Astrocyte of the spinal cord (primary cell): ENCODE measurements around the gene CA11.

ENCODE experiments used
- DNase-seq: peaks from one replicate; pipeline ENCODE4 v3.0.0; 2011; ENCODE audit warnings: low read depth, low spot score
- H3K4me3 ChIP-seq: 2 replicates; pipeline ENCODE4 v1.5.1; 2011; ENCODE audit warnings: low read depth, mild to moderate bottlenecking, low read length, moderate library complexity
- in situ Hi-C: cut with HindIII; loops from 2 replicates; pipeline ENCODE4 v1.10.0; 2017; ENCODE audit warnings: low sequenced_read_pairs
- TF ChIP-seq, protein P1 (sequence below): IDR thresholded peaks from 2 replicates; pipeline ENCODE4 v1.5.1; 2012; ENCODE audit warnings: low read depth, mild to moderate bottlenecking, low read length, inconsistent platforms

The CA11 gene

DNA sequence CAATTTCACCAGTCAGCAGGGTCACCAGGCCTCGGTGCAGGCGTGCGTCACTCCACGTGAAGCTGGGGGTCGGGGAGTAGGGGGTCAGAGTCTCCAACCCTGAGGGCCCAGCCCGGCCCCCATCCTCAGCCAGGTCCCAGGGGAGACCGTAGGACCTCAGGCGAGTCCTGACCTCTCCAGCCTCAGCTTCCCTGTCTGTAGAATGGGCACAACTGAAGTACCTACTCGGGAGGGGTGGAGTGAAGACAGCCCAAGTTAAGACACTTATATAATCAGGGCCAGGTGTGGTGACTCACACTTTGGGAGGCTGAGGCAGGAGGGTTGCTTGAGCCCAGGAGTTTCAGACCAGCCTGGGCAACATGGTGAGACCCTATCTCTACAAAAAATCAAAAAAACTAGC, 42.1 kb downstream of the CA11 start:
- no peak overlapping the region for H3K4me3 ChIP-seq
- no peak for DNase-seq
- in situ Hi-C loops, result no loop called here
- TF ChIP-seq, protein P1, sequence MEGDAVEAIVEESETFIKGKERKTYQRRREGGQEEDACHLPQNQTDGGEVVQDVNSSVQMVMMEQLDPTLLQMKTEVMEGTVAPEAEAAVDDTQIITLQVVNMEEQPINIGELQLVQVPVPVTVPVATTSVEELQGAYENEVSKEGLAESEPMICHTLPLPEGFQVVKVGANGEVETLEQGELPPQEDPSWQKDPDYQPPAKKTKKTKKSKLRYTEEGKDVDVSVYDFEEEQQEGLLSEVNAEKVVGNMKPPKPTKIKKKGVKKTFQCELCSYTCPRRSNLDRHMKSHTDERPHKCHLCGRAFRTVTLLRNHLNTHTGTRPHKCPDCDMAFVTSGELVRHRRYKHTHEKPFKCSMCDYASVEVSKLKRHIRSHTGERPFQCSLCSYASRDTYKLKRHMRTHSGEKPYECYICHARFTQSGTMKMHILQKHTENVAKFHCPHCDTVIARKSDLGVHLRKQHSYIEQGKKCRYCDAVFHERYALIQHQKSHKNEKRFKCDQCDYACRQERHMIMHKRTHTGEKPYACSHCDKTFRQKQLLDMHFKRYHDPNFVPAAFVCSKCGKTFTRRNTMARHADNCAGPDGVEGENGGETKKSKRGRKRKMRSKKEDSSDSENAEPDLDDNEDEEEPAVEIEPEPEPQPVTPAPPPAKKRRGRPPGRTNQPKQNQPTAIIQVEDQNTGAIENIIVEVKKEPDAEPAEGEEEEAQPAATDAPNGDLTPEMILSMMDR, result no peak

DNA sequence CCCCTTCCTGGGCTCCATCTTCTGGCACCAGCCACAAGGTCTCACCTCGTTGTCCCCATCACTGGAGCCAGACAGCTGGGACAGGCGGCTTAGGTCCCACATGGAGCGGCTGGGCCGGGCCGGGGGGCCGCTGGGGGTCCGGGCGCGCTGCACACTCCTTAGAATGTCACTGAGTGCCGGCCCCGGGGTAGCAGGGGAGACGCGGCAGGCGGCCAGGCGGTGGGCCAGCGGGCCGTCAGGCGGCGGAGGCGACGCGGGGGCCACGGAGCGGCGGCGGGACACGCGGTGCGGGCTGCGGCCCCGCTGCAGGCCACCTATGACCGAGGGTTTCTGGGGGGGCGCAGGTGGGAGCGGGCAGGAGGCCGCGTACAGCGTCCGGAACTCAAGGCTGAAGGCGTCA, 42.5 kb downstream of the CA11 start:
- no peak overlapping the region for H3K4me3 ChIP-seq
- TF ChIP-seq, protein P1, result no peak
- no peak for DNase-seq
- in situ Hi-C loops, result no loop called here

DNA sequence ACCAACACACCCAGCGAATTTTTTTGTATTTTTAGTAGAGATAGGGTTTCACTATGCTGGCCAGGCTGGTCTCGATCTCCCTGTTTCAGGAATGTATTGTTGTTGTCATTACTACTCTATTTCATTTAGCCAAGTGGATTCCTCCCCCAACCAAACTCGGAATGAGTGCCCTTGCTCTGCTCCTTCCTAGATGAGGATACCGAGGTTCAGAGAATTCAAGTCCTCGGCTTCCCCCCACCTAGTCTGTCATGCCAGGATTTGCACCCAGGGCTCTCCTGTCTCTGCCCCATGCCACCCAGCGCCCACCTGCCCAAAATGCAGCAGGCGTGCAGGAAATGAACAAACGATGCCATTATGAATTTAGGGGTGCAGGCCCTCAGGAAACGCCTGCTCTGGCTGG, 43.0 kb downstream of the CA11 start:
- TF ChIP-seq, protein P1, result no peak

DNA sequence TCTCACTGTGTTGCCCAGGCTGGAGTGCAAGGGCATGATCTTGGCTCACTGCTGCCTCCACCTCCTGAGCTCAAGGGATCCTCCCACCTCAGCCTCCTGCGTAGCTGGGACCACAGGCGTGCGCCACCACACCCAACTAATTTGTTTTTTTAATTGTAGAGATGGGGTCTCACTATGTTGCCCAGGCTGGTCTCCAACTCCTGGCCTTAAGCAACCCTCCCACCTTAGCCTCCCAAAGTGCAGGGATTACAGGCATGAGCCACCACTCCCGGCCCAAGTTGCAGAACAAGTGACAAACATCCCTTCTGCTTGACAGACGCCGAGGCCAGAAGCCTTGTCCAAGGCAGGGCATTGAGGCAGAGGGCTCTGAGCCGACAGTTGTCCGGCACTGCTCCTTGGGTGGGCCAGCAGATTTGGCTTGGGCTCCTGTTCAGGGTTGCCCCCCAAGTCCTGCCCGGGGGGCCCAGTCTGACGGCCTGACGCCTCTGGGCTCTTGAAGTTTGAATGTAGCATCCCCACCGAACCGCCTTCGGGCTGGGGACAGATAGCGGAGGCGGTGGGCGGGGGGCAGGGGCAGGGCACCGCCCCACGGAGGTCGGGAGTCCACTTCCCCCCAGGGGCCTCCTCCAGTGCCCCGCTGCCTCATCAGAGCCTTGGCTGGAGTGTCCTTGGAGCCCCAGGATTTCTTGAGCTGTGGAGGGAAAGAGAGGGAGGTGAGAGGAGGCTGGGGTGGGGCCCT, 45.1 kb downstream of the CA11 start:
- TF ChIP-seq, protein P1, result no peak
- no peak overlapping the region for H3K4me3 ChIP-seq
- no peak for DNase-seq
- in situ Hi-C loops, result no loop called here

More for the DNA sequence above, 43.0 kb downstream of the CA11 start:
- in situ Hi-C loops, result no loop called here
- no peak for DNase-seq
- no peak overlapping the region for H3K4me3 ChIP-seq

DNA sequence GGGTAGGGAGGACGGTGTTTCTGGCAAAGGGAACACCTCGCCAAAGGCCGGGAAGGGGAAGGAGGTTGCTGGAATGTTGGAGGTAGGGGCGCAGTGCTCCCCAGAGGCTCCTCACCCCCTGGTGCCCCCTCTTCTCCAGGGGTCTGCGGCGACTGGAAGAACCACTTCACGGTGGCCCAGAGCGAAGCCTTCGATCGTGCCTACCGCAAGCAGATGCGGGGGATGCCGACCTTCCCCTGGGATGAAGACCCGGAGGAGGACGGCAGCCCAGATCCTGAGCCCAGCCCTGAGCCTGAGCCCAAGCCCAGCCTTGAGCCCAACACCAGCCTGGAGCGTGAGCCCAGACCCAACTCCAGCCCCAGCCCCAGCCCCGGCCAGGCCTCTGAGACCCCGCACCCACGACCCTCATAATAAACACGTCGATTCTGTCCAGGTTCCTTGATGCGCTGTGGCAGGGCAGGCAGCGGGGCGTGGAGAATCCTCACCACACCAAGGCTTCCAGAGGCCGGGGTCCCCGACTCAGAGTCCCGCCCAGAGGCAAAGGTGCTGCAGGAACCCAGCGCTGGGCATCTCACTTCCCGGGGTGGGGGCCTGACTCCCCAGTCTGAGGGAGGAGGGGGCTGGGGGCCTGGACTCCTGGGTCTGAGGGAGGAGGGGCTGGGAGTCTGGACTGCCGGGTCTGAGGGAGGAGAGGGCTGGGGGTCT, 46.8 kb downstream of the CA11 start:
- no peak for DNase-seq
- in situ Hi-C loops, result no loop called here
- TF ChIP-seq, protein P1, result no peak
- H3K4me3 ChIP-seq, result no peak overlapping the region

DNA sequence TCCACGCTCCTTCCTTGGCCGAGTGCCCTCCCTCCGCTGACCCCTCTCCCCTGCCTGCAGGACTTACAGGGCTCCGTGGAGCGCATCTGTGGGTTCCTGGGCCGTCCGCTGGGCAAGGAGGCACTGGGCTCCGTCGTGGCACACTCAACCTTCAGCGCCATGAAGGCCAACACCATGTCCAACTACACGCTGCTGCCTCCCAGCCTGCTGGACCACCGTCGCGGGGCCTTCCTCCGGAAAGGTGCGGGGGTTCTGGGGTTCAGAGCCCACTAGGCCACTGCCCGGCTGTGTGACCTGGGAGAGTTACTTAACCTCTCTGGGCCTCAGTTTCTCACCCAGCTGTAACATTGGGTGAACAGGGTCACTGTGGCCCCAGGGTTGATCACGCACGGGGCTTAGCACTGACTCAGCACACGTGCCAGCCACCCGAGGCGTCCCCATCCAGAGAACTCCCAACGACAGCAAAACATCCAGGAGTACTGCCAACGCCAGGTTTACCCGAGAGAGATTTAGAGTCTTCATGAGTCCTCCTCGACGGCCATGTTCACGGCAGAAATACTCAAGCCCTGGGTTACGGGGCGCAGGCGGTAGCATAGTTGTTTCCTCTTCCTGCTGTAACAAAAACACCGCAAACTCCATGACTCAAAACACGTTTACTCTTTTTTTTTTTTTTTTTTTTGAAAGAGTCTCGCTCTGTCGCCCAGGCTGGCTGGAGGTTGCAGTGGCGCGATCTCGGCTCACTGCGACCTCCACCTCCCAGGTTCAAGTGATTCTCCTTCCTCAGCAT, 49.1 kb downstream of the CA11 start:
- H3K4me3 ChIP-seq, result no peak overlapping the region
- TF ChIP-seq, protein P1, result no peak
- no peak for DNase-seq
- in situ Hi-C loops, result no loop called here
